ENCODE data around the gene SMAD4.

- no peak for TF ChIP-seq CTCF (IDR thresholded peaks at IDR 0.05; ENCODE audit: poor library complexity)
- no peak for TF ChIP-seq EZH2 (IDR thresholded peaks at IDR 0.05; ENCODE audit: borderline replicate concordance)
Observed at GRCh38 chr18:51132256-51132935, 102.4 kb downstream of the SMAD4 start.

All from hepatocyte (in vitro differentiated cells).